Thyroid gland (tissue), 4 donors: ENCODE results near the gene CROCC2.

Experiments used
- POLR2A ChIP-seq, 2 donors: fragments of 450-650 bp; IDR thresholded peaks; one replicate each; pipeline ENCODE4 v1.6.1; 2017; ENCODE audit warnings: antibody characterized with exemption in 2 of 2, mild to moderate bottlenecking in 2 of 2, moderate library complexity in 1 of 2
- TF ChIP-seq, protein P1 (sequence below), 6 experiments: fragments of 200-600 bp in 3 of 6; fragments of 450-650 bp in 3 of 6; sonication (generic) in 3 of 6; IDR thresholded peaks; one replicate each; pipeline ENCODE4 v1.5.1; 2016 to 2019; ENCODE audit warnings: antibody characterized with exemption in 6 of 6, mild to moderate bottlenecking in 2 of 6, inconsistent platforms in 1 of 6, moderate library complexity in 1 of 6

DNA sequence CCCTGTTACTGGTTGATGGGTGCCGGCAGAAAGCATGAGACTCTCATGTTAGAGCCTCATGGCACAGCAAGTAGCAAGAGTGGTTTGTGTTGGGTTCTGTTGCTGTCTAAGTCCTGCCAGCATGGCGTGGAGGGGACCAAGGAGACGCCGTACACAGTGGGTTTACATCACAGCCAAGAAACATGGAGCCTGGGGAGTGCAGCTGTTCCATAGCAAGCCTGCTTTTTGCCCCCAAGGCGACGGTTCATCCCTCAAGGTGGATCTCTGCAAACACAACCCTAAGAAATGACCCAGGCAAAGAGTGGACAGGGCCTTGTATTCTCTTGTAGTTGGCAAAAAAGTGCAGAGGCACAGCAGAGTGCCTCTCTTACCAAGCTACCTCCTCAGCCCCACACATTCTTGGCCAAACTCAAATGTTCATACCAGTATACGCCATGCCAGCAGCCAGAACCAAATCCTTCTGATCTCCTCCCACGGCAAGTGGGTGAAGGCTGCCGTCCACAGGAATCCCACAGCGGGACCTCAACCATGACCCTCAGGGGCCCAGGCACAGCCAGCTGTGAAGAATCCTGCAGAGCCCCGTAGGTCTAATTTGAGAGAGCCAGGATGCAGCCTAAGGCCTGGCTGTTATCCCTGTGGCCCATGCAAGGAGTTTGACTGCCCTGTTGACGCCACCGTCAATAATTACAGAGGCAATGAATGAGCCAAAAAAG lies 111.2 kb downstream of the CROCC2 start:
- TF ChIP-seq, protein P1, sequence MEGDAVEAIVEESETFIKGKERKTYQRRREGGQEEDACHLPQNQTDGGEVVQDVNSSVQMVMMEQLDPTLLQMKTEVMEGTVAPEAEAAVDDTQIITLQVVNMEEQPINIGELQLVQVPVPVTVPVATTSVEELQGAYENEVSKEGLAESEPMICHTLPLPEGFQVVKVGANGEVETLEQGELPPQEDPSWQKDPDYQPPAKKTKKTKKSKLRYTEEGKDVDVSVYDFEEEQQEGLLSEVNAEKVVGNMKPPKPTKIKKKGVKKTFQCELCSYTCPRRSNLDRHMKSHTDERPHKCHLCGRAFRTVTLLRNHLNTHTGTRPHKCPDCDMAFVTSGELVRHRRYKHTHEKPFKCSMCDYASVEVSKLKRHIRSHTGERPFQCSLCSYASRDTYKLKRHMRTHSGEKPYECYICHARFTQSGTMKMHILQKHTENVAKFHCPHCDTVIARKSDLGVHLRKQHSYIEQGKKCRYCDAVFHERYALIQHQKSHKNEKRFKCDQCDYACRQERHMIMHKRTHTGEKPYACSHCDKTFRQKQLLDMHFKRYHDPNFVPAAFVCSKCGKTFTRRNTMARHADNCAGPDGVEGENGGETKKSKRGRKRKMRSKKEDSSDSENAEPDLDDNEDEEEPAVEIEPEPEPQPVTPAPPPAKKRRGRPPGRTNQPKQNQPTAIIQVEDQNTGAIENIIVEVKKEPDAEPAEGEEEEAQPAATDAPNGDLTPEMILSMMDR (IDR thresholded peaks at IDR 0.05): no peak
- TF ChIP-seq POLR2A (IDR thresholded peaks at IDR 0.05): no peak
